Measurements from ENCODE around the gene ITPKB.
"Not testable (repeated sequence)": the region's sequence is repeated elsewhere in the genome, so short reads cannot be mapped to it uniquely, and the experiment has no call there.

Gene ITPKB

GRCh38 chr1:226738995-226739695, at the start of gene ITPKB:
ITPKB (minus strand) TSS chr1:226739282; CDS start chr1:226737458, 1,824 bp downstream.
- no peak for DNase-seq

- DNase-seq: no peak
These were observed 48.6 kb upstream of the ITPKB start for GRCh38 chr1:226787638-226788037.

DNA sequence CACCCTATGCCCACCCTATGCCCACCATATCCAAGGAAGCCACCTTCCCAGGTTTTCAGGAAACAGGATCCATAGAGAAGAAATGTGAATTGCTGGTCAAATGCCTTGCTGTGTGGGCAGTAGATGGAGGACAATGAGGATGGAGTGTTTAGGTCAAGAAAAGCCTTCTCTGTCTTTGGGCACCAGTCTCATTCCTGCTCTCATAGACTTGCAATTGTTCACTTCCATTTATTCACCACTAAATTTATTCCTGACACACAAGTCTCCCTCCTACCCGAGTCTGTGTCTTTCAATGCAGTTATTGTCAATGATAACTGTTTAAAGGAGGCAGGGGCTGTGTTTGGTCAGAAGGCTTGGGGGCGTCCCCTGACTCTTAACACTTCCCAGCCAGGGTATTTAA, 48.0 kb upstream of the ITPKB start:
- DNase-seq: no peak

DNA sequence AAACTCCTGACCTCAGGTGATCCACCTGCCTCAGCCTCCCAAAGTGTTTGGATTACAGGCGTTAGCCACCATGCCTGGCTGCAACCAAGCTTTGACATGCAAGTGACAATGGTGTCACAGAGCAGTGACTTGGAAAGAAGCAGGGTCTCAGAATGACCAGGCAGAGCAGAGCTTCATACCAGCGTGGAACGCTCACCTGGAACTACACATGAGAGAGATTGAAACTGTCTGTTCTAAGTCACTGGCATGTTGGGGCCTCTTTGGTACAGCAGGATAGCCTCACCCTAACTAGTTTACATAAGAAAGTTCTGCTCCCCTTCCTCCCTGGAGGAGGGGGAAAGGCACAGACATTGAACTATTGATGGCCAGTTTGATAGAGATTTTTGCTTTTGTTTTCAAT, 47.5 kb upstream of the ITPKB start:
- no peak for DNase-seq

- DNase-seq: no peak
These were observed 46.7 kb upstream of the ITPKB start for GRCh38 chr1:226785805-226786204.

- DNase-seq: no peak
These were observed 45.3 kb upstream of the ITPKB start for GRCh38 chr1:226784081-226785049.

GRCh38 chr1:226782845-226783601, 43.9 kb upstream of the ITPKB start:
- DNase-seq: no peak

GRCh38 chr1:226781937-226782609, 43.0 kb upstream of the ITPKB start:
- no peak for DNase-seq

- DNase-seq: no peak
These were observed 40.5 kb upstream of the ITPKB start for GRCh38 chr1:226779561-226779960.

DNA sequence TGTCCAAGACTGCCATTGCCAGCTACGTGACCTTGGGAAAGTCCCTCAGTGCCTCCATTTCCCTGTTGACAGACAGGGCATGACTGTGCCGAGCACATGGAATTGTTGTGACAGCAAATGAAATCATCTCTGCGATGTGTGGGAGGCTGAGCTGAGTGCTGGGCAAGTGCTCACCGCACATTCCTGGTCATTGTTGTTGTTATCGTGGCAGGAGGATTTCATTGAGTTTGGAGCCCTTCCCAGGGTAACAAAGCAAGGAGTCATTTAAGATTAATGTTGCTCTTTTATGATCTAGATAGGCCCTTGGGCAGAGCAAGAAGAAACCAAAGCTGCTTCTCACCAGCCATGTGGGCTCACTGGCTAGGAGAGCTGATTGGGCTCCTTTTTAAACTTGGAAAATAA, 39.6 kb upstream of the ITPKB start:
- DNase-seq: no peak

- DNase-seq: no peak
These were observed 37.9 kb upstream of the ITPKB start for GRCh38 chr1:226776975-226777374.

GRCh38 chr1:226776066-226776465, 37.0 kb upstream of the ITPKB start:
- DNase-seq: no peak

DNA sequence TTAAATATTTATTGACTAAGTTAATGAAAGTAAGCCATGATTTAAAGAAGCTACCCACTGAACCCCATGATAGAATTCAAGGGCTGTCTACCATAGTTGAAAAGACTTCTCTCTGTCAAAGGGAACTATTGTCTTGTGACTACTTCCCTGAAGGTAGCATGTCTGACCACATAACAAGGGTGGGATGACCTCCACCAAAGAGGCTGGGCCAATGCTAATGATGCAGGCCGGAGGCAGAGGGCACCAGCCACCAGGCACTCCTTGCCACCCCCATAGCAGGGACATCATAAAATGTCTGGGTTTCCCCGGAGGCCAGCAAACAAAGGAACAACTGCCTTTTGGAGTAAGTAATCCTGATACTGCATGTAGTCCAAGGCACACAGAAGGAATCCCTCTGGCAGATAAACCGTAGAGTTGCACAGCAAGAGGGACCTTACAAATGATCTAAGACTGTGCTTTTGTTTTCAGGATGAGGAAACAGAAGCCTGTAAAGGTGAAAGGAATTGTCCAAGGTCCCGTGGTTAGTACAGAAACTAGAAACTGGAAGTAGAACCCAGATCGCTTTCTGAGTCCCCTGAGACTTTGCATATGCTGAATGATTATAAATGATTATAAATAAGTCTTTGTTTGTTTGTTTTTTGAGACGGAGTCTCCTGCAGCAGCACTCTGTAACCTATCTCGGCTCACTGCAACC, 33.5 kb upstream of the ITPKB start:
- no peak for DNase-seq

DNA sequence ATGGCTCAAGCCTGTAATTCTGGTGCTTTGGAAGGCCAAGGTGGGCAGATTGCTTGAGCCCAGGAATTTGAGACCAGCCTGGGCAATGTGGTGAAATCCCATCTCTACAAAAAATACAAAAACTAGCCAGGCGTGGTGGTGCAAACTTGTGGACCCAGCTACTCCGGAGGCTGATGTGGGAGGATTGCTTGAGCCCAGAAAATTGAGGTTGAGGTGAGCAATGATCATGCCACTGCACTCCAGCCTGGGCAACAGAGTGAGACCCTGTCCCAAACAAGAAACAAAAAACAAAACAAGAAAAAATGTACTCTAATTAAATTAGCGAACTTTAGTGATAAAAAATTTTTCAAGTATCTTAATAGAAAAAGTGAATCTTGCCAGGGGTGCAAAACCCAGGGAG, 28.1 kb upstream of the ITPKB start:
- DNase-seq: not testable (repeated sequence)

GRCh38 chr1:226766565-226766964, 27.5 kb upstream of the ITPKB start:
- no peak for DNase-seq

- DNase-seq: no peak
These were observed 25.5 kb upstream of the ITPKB start for GRCh38 chr1:226764533-226764932.

GRCh38 chr1:226763905-226764264, 24.8 kb upstream of the ITPKB start:
- no peak for DNase-seq

DNA sequence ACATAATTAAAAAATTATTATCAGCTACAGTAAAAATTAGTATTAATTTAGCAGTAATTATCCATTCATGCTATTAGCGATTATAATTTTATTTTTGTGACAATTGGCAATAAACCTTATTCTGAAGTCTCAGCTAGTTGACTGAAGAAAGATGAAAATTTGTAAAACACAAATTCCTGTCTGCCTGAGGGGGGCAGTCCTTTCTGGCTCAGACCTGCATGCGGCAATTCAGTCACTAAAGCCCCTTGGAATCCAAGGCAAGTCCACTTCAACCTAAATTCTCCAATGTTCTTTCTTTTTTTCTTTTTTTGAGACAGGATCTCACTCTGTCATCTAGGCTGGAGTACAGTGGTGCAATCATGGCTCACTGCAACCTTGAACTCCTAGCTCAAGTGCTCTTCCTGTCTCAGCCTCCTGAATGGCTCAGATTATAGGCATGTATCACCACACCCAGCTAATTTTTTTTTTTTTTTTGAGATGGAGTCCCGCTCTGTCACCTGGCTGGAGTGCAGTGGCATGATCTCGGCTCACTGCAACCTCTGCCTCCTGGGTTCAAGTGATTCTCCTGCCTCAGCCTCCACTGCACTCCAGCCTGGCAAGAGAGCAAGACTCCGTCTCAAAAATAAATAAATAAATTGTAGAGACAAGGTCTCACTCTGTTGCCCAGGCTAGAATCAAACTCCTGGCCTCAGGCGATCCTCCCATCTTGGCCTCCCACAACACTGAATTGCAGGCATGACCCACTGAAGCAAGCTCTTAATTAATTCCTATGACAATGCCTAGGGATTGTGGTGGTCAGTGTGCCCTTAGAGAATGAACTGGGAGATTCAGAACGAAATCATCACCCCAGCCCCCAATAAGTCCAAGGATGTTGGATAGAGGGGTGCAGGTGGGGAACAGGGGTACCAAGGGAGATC, 24.2 kb upstream of the ITPKB start:
- DNase-seq: no peak

DNA sequence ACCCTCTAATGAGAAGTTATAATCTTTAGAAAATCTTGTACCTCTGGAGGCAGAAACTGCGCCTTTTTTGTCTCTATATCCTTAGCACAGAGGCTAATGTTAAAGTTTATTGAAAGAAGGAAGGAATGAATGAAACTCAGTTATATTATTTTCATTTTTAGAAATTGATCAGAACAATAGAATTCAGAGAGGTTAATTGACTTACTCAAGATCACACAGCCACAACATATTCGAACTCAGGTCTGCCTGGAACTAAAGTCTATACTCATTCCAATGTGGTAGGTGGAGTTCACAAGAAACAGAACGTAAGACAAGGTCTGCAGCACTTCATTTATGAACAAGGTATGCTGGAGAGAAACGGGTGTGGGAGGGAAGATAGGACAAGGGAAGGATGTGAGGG, 23.0 kb upstream of the ITPKB start:
- DNase-seq: no peak

GRCh38 chr1:226761322-226761721, 22.2 kb upstream of the ITPKB start:
- no peak for DNase-seq

All from cortex of kidney (tissue), 1 donor.